Neural progenitor cell (in vitro differentiated cells): ENCODE measurements around the gene HTR3C. TPM values are rescaled to one million over a fixed set of nuclear protein-coding genes. Genes with fewer than 3 reads are reported as not detected.
A peak's percentile ranks its signal among the peaks of the same experiment; 100 is the strongest.
"Not testable (repeated sequence)": the region's sequence is repeated elsewhere in the genome, so short reads cannot be mapped to it uniquely, and the experiment has no call there.

Experiments
- DNase-seq: peaks from one replicate; pipeline ENCODE4 v3.0.0-alpha.2; 2016; ENCODE audit warnings: low spot score
- H2AFZ ChIP-seq: fragments of 200-600 bp; sonication (generic); replicated peaks from 2 replicates; pipeline ENCODE4 v1.6.1; 2016; ENCODE audit warnings: antibody characterized with exemption
- H3F3A ChIP-seq: fragments of 200-600 bp; sonication (generic); 2 replicates; pipeline ENCODE4 v1.6.1; 2016; ENCODE audit warnings: antibody characterized with exemption, low read depth
- H3K27ac ChIP-seq: fragments of 200-600 bp; sonication (generic); 2 replicates; pipeline ENCODE4 v1.5.1; 2016; ENCODE audit warnings: mild to moderate bottlenecking
- H3K27me3 ChIP-seq: fragments of 200-600 bp; sonication (generic); 2 replicates; pipeline ENCODE4 v1.6.1; 2016; ENCODE audit warnings: mild to moderate bottlenecking, moderate library complexity
- H3K36me3 ChIP-seq: fragments of 200-600 bp; sonication (generic); 2 replicates; pipeline ENCODE4 v1.5.1; 2016
- H3K4me1 ChIP-seq: fragments of 200-600 bp; sonication (generic); 2 replicates; pipeline ENCODE4 v1.6.1; 2016; ENCODE audit warnings: mixed run types
- H3K4me2 ChIP-seq: fragments of 200-600 bp; sonication (generic); 2 replicates; pipeline ENCODE4 v1.6.1; 2016
- H3K4me3 ChIP-seq: fragments of 200-600 bp; sonication (generic); 2 replicates; pipeline ENCODE4 v1.5.1; 2016
- H3K79me2 ChIP-seq: fragments of 200-600 bp; sonication (generic); 2 replicates; pipeline ENCODE4 v1.6.1; 2016; ENCODE audit warnings: low read depth
- H3K9ac ChIP-seq: fragments of 200-600 bp; sonication (generic); 2 replicates; pipeline ENCODE4 v1.6.1; 2016
- H3K9me3 ChIP-seq: fragments of 200-600 bp; sonication (generic); 2 replicates; pipeline ENCODE4 v1.5.1; 2016; ENCODE audit warnings: low read depth
- H4K20me1 ChIP-seq: fragments of 200-600 bp; sonication (generic); 2 replicates; pipeline ENCODE4 v1.6.1; 2016; ENCODE audit warnings: low read depth
- H3K27ac Mint-ChIP-seq: 3 replicates; pipeline ENCODE4 v1.8.0; 2021; ENCODE audit warnings: mixed read lengths
- H3K27me3 Mint-ChIP-seq: 2 replicates; pipeline ENCODE4 v1.8.0; 2022; ENCODE audit warnings: low read depth, mild to moderate bottlenecking, inconsistent platforms, moderate library complexity, mixed read lengths; ENCODE audit not compliant: insufficient read depth
- H3K36me3 Mint-ChIP-seq: 3 replicates; pipeline ENCODE4 v1.8.0; 2021; ENCODE audit warnings: mixed read lengths
- H3K4me1 Mint-ChIP-seq: 3 replicates; pipeline ENCODE4 v1.8.0; 2021; ENCODE audit warnings: mixed read lengths
- H3K4me3 Mint-ChIP-seq: 3 replicates; pipeline ENCODE4 v1.8.0; 2021; ENCODE audit warnings: mild to moderate bottlenecking, moderate library complexity, mixed read lengths
- H3K9me3 Mint-ChIP-seq: 3 replicates; pipeline ENCODE4 v1.8.0; 2020; ENCODE audit warnings: mixed read lengths
- CTCF ChIP-seq: fragments of 200-600 bp; sonication (generic); IDR thresholded peaks from 2 replicates; pipeline ENCODE4 v1.5.1; 2017; ENCODE audit warnings: antibody characterized with exemption, mild to moderate bottlenecking
- EZH2 ChIP-seq: fragments of 200-600 bp; sonication (generic); IDR thresholded peaks from 2 replicates; pipeline ENCODE4 v1.6.1; 2017; ENCODE audit warnings: antibody characterized with exemption, mild to moderate bottlenecking, moderate library complexity
- EZH2phosphoT487 ChIP-seq: fragments of 200-600 bp; sonication (generic); IDR thresholded peaks from 2 replicates; pipeline ENCODE4 v1.6.1; 2017; ENCODE audit warnings: antibody characterized with exemption
- total RNA-seq: library from RNA; depleted of rRNA; stranded (reverse); fragments of >200 nt; gene quantifications from 2 replicates; pipeline ENCODE4 v1.2.3, GENCODE V29; 2015; ENCODE audit warnings: low replicate concordance

HTR3C gene
- total RNA-seq, 1 donor from 2014 or later, result not detected

DNA sequence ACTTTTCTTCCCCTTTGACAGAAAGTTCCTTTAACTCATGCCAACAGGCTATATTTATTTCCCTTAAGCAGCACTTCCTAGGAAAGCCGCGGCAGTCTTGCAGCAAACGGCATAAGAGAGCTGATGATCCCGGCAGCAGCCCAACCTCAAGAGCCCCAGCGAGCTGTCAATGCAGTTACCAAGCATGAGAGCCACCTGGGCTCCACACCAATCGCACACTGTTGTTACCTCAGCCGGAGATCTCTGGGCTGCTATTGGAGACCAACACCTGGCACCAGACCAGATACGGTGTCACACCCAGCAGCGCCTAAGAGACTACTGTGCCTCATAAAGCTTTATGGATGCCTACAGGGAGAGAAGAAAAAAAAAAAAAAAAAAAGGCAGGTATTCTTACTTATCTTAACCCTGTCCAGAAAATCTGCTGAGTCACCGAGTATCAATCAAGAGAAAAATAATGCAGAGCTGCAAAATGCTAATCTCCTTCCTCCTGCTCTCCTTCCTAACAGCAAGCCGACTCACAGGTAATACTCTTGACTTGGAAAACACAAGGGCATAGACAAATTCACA, 46.8 kb upstream of the HTR3C start:
- no peak overlapping the region for H3K9ac ChIP-seq
- H3K9me3 ChIP-seq, result no peaks in the 10 kb centered on the region
- H3K27ac Mint-ChIP-seq, result no peak overlapping the region
- no peak for TF ChIP-seq EZH2phosphoT487
- TF ChIP-seq EZH2, result no peak
- TF ChIP-seq CTCF, result no peak
- H3K9me3 Mint-ChIP-seq, result no peaks in the 10 kb centered on the region
- no peak overlapping the region for H3K4me3 Mint-ChIP-seq
- peaks cover 7% of the 10 kb centered on the region for H3K36me3 ChIP-seq
- H3K4me1 ChIP-seq, result no peaks in the 10 kb centered on the region
- DNase-seq, result no peak
- H3K79me2 ChIP-seq, result no peaks in the 10 kb centered on the region
- no peak overlapping the region for H3K4me2 ChIP-seq
- H3K27me3 Mint-ChIP-seq, result no peaks in the 10 kb centered on the region
- no peaks in the 10 kb centered on the region for H4K20me1 ChIP-seq
- H3K27me3 ChIP-seq, result no peaks in the 10 kb centered on the region
- no peaks in the 10 kb centered on the region for H3F3A ChIP-seq
- peaks cover 18% of the 10 kb centered on the region for H3K4me1 Mint-ChIP-seq
- peak overlapping the region; percentile 42 for H3K27ac ChIP-seq
- H2AFZ ChIP-seq, result no peak overlapping the region
- H3K4me3 ChIP-seq, result no peak overlapping the region
- peaks cover 4% of the 10 kb centered on the region for H3K36me3 Mint-ChIP-seq

DNA sequence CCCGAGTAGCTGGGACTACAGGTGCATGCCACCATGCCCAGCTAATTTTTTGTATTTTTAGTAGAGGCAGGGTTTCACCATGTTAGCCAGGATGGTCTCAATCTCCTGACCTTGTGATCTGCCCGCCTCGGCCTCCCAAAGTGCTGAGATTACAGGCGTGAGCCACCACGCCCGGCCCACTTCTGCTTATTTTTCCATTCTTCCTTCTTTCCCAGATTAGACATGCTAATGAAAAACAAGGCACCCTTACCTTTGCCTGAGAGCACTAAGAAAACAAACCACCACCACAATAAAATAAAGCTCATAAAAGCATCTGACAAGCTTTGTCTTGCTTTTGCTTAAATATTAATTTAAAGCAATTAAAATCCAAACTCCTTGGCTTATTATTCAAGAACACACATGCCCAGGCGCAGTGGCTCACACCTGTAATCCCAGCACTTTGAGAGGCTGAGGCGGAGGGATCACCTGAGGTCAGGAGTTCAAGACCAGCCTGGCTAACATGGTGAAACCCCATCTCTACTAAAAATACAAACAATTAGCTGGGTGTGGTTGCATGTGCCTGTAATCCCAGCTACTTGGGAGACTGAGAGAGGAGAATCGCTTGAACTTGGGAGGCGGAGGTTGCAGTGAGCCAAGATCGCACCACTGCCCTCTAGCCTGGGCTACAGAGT, 45.6 kb upstream of the HTR3C start:
- not testable (repeated sequence) for H3K27ac Mint-ChIP-seq

GRCh38 chr3:184008161-184008560, 44.7 kb upstream of the HTR3C start:
- Histone ChIP-seq H3F3A (no peaks in the 10 kb centered on the region), H3K4me1 (no peaks in the 10 kb centered on the region), H3K9ac (no peak overlapping the region), H3K9me3 (no peaks in the 10 kb centered on the region), H3K79me2 (no peaks in the 10 kb centered on the region), H3K4me2 (no peak overlapping the region), H4K20me1 (no peaks in the 10 kb centered on the region), H2AFZ (no peak overlapping the region), H3K27ac (no peak overlapping the region), H3K4me3 (no peak overlapping the region), H3K27me3 (no peaks in the 10 kb centered on the region), H3K36me3 (peaks cover 7% of the 10 kb centered on the region)
- H3K4me1 Mint-ChIP-seq, result peaks cover 18% of the 10 kb centered on the region
- no peaks in the 10 kb centered on the region for H3K9me3 Mint-ChIP-seq
- H3K27me3 Mint-ChIP-seq, result no peaks in the 10 kb centered on the region
- no peak overlapping the region for H3K4me3 Mint-ChIP-seq
- no peak overlapping the region for H3K27ac Mint-ChIP-seq
- DNase-seq, result no peak
- TF ChIP-seq CTCF (no peak), EZH2 (no peak), EZH2phosphoT487 (no peak)
- peaks cover 8% of the 10 kb centered on the region for H3K36me3 Mint-ChIP-seq

More for the DNA sequence above, 45.6 kb upstream of the HTR3C start:
- not testable (repeated sequence) for H3K4me2 ChIP-seq, H2AFZ ChIP-seq, H3K36me3 Mint-ChIP-seq, H3K27me3 Mint-ChIP-seq, H3F3A ChIP-seq, H3K27me3 ChIP-seq, H3K9me3 ChIP-seq, H3K36me3 ChIP-seq, H3K27ac ChIP-seq, H3K4me1 ChIP-seq, DNase-seq, H3K4me3 Mint-ChIP-seq, H3K79me2 ChIP-seq, H4K20me1 ChIP-seq, H3K4me3 ChIP-seq, H3K9ac ChIP-seq, H3K9me3 Mint-ChIP-seq
- H3K4me1 Mint-ChIP-seq, result peaks cover 18% of the 10 kb centered on the region

DNA sequence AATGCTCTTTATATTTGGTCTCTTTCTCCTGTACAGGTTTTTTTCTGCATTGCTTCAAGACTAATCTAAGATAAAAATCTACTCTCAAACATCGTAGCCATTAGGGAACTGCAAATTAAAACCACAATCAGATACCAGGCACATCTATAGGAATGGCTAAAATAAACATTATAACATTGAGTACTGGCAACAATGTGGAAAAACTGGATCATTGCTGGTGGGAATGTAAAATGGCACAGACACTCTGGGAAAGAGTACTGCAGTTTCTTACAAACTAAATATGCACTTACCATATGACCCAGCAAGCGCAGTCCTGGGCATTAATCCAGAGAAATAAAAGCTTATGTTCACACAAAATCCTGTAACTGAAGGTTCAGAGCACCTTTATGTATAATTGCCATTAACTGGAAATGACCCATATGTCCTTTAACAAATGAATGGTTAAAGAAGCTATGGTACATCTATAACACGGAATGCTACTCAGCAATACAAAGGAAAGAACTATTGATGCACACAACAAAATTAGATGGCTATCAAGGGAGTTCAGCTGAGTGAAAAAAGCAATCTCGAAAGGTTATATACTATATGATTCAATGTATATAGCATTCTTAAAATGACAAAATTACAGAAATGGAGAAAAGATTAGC, 41.5 kb upstream of the HTR3C start:
- DNase-seq, result no peak
- no peak overlapping the region for H3K4me3 Mint-ChIP-seq

More for the DNA sequence above, 41.5 kb upstream of the HTR3C start:
- H3K4me1 Mint-ChIP-seq, result peaks cover 19% of the 10 kb centered on the region
- Histone ChIP-seq H3K27me3 (no peaks in the 10 kb centered on the region), H3F3A (no peaks in the 10 kb centered on the region), H2AFZ (no peak overlapping the region), H3K4me2 (no peak overlapping the region), H3K36me3 (peaks cover 7% of the 10 kb centered on the region), H4K20me1 (no peaks in the 10 kb centered on the region), H3K9me3 (no peaks in the 10 kb centered on the region), H3K4me3 (no peak overlapping the region), H3K4me1 (peaks cover 13% of the 10 kb centered on the region), H3K27ac (no peak overlapping the region), H3K9ac (no peak overlapping the region), H3K79me2 (peaks cover 23% of the 10 kb centered on the region)
- TF ChIP-seq EZH2 (no peak), EZH2phosphoT487 (no peak), CTCF (no peak)
- H3K27me3 Mint-ChIP-seq, result no peaks in the 10 kb centered on the region
- H3K9me3 Mint-ChIP-seq, result no peaks in the 10 kb centered on the region
- H3K36me3 Mint-ChIP-seq, result peaks cover 12% of the 10 kb centered on the region
- no peak overlapping the region for H3K27ac Mint-ChIP-seq
